Right lobe of liver (tissue), 6 donors: ENCODE data around the gene MADCAM1. TPM values are rescaled to one million over a fixed set of nuclear protein-coding genes. Genes with fewer than 3 reads are reported as not detected.

Experiments
- ATAC-seq, 4 donors: fragments of 200-7000 bp; cut with Tn5 transposase; one replicate each; pipeline ENCODE4 v1.9.1; 2020; ENCODE audit warnings: mild to moderate bottlenecking in 4 of 4, moderate library complexity in 4 of 4
- DNase-seq, 3 donors: peaks; one replicate each; pipeline ENCODE4 v3.0.0-alpha.2; 2020
- H3K27ac ChIP-seq, 3 donors: fragments of 200-600 bp; one replicate each; pipeline ENCODE4 v1.8.0; 2022
- H3K27me3 ChIP-seq, 2 donors: fragments of 200-600 bp; one replicate each; pipeline ENCODE4 v1.8.0; 2022
- H3K36me3 ChIP-seq, 4 donors: fragments of 200-600 bp; sonication (generic) in 1 of 4; one replicate each; pipeline versions ENCODE4 v1.5.1 to v1.8.0; 2017 to 2022; ENCODE audit warnings: control low read depth in 1 of 4
- H3K4me1 ChIP-seq, 4 donors: fragments of 200-600 bp; sonication (generic) in 1 of 4; one replicate each; pipeline versions ENCODE4 v1.5.1 to v1.8.0; 2017 to 2022; ENCODE audit warnings: control low read depth in 1 of 4
- H3K4me3 ChIP-seq, 3 donors: fragments of 200-600 bp; one replicate each; pipeline ENCODE4 v1.8.0; 2022
- H3K9me3 ChIP-seq, 4 donors: fragments of 200-600 bp; sonication (generic) in 1 of 4; one replicate each; pipeline versions ENCODE4 v1.5.1 to v1.8.0; 2017 to 2022; ENCODE audit warnings: control low read depth in 1 of 4
- POLR2A ChIP-seq: fragments of 450-650 bp; IDR thresholded peaks from one replicate; pipeline ENCODE4 v1.6.1; 2017; ENCODE audit warnings: antibody characterized with exemption, mild to moderate bottlenecking
- WGBS: methylation state at CpG from one replicate; pipeline ENCODE4 v1.1.6; 2018; ENCODE audit warnings: low coverage, low lambda C conversion rate; ENCODE audit not compliant: insufficient coverage; ENCODE audit errors: missing lambda C conversion rate; 5-methylcytosine and 5-hydroxymethylcytosine counted together
- intact Hi-C, 2 donors: fragments of 100-400 bp; cut with DNase I; formaldehyde crosslinking; loops; one replicate each; pipeline versions ENCODE4 v1.11.2 to v1.14.1; 2022
- total RNA-seq, 6 experiments: library from RNA; depleted of rRNA in 2 of 6; stranded (reverse); fragments of >200 nt in 2 of 6; fragmentation: NEBNext Ultra II Directional in 3 of 6; extraction: Animal tissue kit (Norgen Biotek cat#: 25700) in 3 of 6; gene quantifications; one replicate each; pipeline versions ENCODE4 v1.1.0 to v1.2.4, GENCODE V29; 2016 to 2023
- TF ChIP-seq, protein P1 (sequence below), 4 donors: fragments of 200-600 bp in 3 of 4; fragments of 450-650 bp in 1 of 4; IDR thresholded peaks; one replicate each; pipeline versions ENCODE4 v1.5.1 to v1.8.0; 2016 to 2022; ENCODE audit warnings: antibody characterized with exemption in 4 of 4, mild to moderate bottlenecking in 2 of 4
- donor health status: DM: no; HTN: yes; CAD: no.
- donor health status: DM: no; HTN: no; CAD: no.
- donor health status: DM: no; HTN: no; CAD: no.
- donor health status: DM: no; HTN: yes; CAD: no.
- donor health status: DM: no; HTN: yes; CAD: no.

The MADCAM1 gene
- total RNA-seq, 6 experiments from 2014 or later: 0.11 to 0.69 (median 0.31) TPM

- TF ChIP-seq POLR2A: no peak
- TF ChIP-seq, protein P1, sequence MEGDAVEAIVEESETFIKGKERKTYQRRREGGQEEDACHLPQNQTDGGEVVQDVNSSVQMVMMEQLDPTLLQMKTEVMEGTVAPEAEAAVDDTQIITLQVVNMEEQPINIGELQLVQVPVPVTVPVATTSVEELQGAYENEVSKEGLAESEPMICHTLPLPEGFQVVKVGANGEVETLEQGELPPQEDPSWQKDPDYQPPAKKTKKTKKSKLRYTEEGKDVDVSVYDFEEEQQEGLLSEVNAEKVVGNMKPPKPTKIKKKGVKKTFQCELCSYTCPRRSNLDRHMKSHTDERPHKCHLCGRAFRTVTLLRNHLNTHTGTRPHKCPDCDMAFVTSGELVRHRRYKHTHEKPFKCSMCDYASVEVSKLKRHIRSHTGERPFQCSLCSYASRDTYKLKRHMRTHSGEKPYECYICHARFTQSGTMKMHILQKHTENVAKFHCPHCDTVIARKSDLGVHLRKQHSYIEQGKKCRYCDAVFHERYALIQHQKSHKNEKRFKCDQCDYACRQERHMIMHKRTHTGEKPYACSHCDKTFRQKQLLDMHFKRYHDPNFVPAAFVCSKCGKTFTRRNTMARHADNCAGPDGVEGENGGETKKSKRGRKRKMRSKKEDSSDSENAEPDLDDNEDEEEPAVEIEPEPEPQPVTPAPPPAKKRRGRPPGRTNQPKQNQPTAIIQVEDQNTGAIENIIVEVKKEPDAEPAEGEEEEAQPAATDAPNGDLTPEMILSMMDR (IDR thresholded peaks at IDR 0.05): no peak
- Histone ChIP-seq H3K9me3 (no peaks in the 10 kb centered on the region), H3K27me3 (no peaks in the 10 kb centered on the region), H3K36me3 (no peaks in the 10 kb centered on the region), H3K4me3 (no peak overlapping the region), H3K27ac (no peak overlapping the region), H3K4me1 (no peaks in the 10 kb centered on the region)
- WGBS: 95% methylated on average over 13 of the region's 16 CpGs
- intact Hi-C loops: no loop called here
- ATAC-seq (no peak), DNase-seq (no peak)
Measured at GRCh38 chr19:452829-453228, 43.5 kb upstream of the MADCAM1 start.

DNA sequence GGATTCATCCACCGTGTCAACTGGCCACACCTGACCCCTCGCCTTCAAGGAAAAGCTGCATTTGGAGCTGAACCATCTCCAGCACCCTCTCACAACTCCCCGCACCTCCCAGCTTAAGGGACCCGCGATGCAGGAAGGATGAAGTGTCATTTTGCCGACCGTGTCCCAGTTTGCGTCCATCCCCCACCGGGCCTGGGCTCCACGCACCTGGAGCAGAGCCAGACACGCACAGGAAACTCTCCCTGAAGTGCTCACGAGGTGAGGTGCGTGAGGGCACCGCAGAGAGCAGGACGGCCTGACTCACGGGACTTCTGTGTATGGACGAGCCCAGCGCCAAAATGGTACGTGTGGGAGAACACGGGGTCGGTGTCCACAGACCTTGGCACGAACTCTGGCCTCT, 42.7 kb upstream of the MADCAM1 start:
- no peaks in the 10 kb centered on the region for H3K36me3 ChIP-seq
- DNase-seq: no peak
- no peak overlapping the region for H3K27ac ChIP-seq
- H3K4me1 ChIP-seq: no peaks in the 10 kb centered on the region
- ATAC-seq: no peak
- H3K27me3 ChIP-seq: no peaks in the 10 kb centered on the region
- WGBS: 84% methylated on average over 8 of the region's 22 CpGs
- TF ChIP-seq, protein P1 (IDR thresholded peaks at IDR 0.05): no peak
- TF ChIP-seq POLR2A: no peak
- H3K9me3 ChIP-seq: no peaks in the 10 kb centered on the region
- intact Hi-C loops: no loop called here
- H3K4me3 ChIP-seq: no peak overlapping the region

GRCh38 chr19:455031-455705, 41.1 kb upstream of the MADCAM1 start:
- Histone ChIP-seq H3K36me3 (no peaks in the 10 kb centered on the region), H3K27me3 (no peaks in the 10 kb centered on the region), H3K9me3 (no peaks in the 10 kb centered on the region), H3K4me1 (no peaks in the 10 kb centered on the region), H3K27ac (no peak overlapping the region), H3K4me3 (no peak overlapping the region)
- no peak for TF ChIP-seq POLR2A
- TF ChIP-seq, protein P1 (IDR thresholded peaks at IDR 0.05): no peak
- 79% methylated on average over 2 of the region's 39 CpGs for WGBS
- DNase-seq (no peak), ATAC-seq (no peak)
- intact Hi-C loops: no loop called here

GRCh38 chr19:455851-456546, 40.3 kb upstream of the MADCAM1 start:
- no peaks in the 10 kb centered on the region for H3K4me1 ChIP-seq
- H3K27ac ChIP-seq: no peak overlapping the region
- WGBS: 76% methylated on average over 6 of the region's 31 CpGs
- DNase-seq (peak in 1 of 3 donors; percentile 45), ATAC-seq (no peak)
- TF ChIP-seq, protein P1 (IDR thresholded peaks at IDR 0.05): no peak
- no peak for TF ChIP-seq POLR2A
- no peaks in the 10 kb centered on the region for H3K27me3 ChIP-seq
- H3K36me3 ChIP-seq: no peaks in the 10 kb centered on the region
- H3K4me3 ChIP-seq: no peak overlapping the region
- H3K9me3 ChIP-seq: no peaks in the 10 kb centered on the region
- intact Hi-C loops: no loop called here
